LNCAP (cell line): Measurements from ENCODE around the gene ENDOG.

Experiments
- TF ChIP-seq, protein P1 (sequence below): fragments of 450-650 bp; IDR thresholded peaks from 2 replicates; pipeline ENCODE4 v1.5.1; 2017; ENCODE audit warnings: mild to moderate bottlenecking

Gene ENDOG

DNA sequence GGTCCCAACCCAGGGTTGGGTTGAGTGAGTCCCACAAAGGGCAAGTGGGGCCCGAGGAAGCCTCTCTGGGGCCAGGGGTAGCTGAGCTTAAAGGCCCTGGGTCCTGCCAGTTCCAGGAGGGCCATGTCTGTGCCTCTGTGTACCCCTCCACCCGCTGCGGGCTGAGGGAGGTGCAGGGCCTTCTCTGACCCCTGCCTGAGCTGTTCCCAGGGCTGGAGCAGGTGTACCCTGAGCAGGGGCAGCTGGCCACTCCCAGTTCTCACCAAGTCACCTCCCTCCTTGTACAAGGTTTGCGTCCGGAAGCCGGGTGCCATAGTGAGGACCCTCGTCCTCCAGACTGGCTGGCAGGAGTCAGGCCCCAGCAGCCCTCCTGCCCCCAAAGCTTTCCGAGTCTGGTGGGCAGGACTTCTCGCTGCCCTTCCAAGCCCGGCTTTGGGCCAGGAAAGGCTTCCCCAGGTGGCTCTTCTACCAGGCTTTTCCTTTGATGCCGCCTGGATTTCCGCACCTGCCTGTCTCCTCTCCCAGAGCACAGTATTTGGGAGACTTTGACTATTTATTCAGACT is 9.2 kb upstream of the ENDOG start:
- TF ChIP-seq, protein P1, sequence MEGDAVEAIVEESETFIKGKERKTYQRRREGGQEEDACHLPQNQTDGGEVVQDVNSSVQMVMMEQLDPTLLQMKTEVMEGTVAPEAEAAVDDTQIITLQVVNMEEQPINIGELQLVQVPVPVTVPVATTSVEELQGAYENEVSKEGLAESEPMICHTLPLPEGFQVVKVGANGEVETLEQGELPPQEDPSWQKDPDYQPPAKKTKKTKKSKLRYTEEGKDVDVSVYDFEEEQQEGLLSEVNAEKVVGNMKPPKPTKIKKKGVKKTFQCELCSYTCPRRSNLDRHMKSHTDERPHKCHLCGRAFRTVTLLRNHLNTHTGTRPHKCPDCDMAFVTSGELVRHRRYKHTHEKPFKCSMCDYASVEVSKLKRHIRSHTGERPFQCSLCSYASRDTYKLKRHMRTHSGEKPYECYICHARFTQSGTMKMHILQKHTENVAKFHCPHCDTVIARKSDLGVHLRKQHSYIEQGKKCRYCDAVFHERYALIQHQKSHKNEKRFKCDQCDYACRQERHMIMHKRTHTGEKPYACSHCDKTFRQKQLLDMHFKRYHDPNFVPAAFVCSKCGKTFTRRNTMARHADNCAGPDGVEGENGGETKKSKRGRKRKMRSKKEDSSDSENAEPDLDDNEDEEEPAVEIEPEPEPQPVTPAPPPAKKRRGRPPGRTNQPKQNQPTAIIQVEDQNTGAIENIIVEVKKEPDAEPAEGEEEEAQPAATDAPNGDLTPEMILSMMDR, result no peak

DNA sequence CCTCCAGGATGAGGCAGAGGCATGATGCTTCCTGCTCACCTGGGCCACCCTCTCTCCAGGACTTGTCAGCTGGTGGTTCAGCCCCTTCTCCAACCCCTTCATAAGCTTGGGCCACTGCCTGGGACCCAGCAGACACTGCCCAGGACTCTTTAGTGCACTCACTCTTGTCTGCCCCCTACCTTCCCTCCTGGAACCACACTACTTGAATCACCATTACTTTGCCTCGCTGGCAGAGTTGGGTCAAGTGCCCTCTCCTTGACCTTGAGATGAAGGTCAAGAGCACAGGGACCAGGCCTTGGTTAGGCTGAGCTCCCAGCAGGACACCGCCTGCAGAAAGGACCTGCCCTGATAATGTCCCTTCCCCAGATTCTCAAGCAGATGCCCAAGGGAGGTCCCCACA is 8.5 kb upstream of the ENDOG start:
- TF ChIP-seq, protein P1, result no peak

DNA sequence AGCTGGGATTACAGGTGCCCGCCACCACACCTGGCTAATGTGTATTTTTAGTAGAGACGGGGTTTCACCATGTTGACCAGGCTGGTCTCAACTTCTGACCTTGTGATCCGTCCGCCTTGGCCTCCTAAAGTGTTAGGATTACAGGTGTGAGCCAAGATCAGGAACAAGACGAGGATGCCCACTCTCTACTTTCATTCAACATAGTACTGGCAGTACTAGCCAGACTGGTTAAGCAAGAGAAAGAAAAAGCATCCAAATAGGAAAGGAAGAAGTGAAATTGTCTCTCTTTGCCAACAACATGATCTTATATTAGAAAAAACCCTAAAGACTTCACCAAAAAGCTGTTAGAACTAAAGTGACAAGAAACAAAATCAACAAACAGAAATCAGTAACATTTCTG is 7.4 kb upstream of the ENDOG start:
- TF ChIP-seq, protein P1, result no peak

DNA sequence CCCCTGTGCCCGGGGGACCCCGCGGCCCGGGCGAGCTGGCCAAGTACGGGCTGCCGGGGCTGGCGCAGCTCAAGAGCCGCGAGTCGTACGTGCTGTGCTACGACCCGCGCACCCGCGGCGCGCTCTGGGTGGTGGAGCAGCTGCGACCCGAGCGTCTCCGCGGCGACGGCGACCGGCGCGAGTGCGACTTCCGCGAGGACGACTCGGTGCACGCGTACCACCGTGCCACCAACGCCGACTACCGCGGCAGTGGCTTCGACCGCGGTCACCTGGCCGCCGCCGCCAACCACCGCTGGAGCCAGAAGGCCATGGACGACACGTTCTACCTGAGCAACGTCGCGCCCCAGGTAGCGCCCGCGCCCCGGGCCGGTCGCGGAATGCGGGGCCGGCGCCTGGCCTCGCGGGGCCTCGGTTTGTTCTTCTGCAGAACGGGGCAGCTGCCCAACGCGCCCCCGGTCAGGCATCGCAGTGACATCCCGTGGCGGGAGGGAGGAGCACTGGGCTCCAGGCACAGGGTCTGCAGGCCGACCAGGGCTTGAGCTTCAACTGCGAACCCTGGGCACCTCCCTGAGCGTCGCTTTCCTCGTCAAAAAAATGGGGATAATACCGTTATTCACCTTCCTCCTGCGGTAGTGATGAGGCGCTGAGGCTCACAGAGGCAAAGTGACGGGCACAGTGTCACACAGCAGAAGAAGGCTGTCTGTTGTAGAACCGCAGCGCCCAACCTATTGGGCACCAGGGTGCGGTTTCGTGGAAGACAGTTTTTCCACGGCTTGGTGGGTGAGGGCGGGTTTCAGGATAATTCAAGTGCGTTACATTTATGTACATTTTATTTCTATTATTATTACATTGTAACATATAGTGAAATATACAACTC is 777 bp downstream of the ENDOG start:
- TF ChIP-seq, protein P1, result no peak

DNA sequence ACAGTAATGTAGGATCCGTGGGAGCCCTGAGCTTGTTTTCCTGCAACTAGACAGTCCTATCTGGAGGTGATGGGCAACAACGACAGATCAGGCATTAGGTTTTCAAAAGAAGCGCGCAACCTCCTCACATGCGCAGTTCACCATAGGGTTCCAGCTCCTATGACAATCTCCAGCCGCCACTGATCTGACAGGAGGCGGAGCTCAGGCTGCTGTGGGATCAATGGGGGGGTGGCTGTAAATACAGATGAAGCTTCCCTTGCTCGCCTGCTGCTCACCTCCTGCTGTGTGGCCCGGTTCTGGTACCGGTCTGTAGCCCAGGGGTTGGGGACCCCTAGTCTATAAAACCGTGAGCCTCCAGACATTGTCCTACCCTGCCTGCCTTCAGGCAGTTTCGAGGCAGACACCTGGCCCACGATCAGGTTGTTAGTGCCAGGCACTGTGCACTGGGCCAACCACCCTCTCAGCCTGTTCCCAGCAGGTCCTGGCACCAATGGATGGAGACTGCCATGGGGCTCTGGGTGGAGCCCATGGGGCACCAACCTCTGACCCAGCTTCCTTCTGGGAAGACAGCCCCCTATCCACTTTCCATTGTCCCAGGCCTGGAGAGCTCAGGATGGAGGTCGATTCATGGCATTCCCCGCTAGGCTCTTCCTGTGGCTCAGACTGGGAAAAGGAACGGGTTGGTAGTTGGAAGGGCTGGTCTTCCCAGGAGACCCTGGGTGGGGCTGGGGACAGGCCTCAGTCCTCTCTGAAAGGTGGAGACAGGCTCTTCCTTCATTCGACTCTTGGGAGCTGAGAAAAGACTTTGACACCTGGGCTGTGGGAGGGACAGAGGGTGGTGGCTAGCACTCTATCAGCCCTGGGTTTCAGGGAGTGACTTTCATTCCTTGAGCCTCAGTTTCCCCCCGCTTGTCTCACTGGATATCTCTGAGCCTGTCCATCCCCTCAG is 1.7 kb downstream of the ENDOG start:
- TF ChIP-seq, protein P1, result no peak

DNA sequence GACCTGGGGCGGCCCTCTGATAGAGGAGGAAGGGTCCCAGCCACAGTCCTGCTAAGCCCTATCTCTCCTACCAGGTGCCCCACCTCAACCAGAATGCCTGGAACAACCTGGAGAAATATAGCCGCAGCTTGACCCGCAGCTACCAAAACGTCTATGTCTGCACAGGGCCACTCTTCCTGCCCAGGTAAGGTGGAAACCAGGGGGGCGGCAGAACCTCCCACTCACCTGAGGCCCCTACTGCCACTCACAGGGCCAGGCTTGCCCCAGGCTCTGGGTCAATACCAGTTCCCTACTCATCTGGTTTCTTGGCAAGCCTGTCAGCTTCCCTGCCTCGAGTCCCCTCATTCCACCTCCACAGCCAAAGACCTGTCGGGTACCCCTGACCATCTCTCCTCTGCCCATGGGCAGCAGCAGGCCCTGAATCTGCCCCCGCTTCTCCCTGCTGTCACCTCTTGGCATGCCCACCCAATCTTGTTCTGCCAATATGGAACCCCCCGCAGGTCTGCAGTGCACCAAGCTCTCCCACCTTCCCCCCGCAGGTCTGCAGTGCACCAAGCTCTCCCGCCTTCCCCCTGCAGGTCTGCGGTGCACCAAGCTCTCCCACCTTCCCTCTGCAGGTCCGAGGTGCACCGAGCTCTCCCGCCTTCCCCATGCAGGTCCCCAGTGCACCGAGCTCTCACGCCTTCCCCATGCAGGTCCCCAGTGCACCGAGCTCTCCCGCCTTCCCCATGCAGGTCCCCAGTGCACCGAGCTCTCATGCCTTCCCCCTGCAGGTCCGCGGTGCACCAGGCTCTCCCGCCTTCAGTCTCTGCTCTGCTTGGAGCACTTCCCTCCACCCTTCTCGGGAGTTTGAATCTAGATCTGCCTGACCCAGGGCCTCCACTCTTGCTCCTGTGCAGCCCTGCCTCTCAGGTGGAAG is 2.6 kb downstream of the ENDOG start:
- TF ChIP-seq, protein P1, result no peak
